Measurements from ENCODE around the gene FNDC3B.

Gene FNDC3B

GRCh38 chr3:172195407-172195754 lies 156.0 kb downstream of the FNDC3B start:
- DNase-seq = no peak

- no peak for DNase-seq
These were observed 158.0 kb downstream of the FNDC3B start for GRCh38 chr3:172197344-172197743.

- no peak for DNase-seq
These were observed 159.1 kb downstream of the FNDC3B start for GRCh38 chr3:172198428-172198827.

GRCh38 chr3:172199850-172200369 lies 160.5 kb downstream of the FNDC3B start:
- no peak for DNase-seq

- DNase-seq = no peak
These were observed 161.9 kb downstream of the FNDC3B start for GRCh38 chr3:172201136-172201869.

GRCh38 chr3:172201870-172202236 lies 162.5 kb downstream of the FNDC3B start:
- DNase-seq = no peak

GRCh38 chr3:172202797-172203196 lies 163.4 kb downstream of the FNDC3B start:
- DNase-seq = no peak

GRCh38 chr3:172203522-172204258 lies 164.3 kb downstream of the FNDC3B start:
- no peak for DNase-seq

- no peak for DNase-seq
These were observed 165.3 kb downstream of the FNDC3B start for GRCh38 chr3:172204716-172205115.

- no peak for DNase-seq
These were observed 169.4 kb downstream of the FNDC3B start for GRCh38 chr3:172208586-172209332.

- DNase-seq = no peak
These were observed 170.2 kb downstream of the FNDC3B start for GRCh38 chr3:172209333-172210321.

GRCh38 chr3:172210355-172210754 lies 171.0 kb downstream of the FNDC3B start:
- DNase-seq = no peak

- no peak for DNase-seq
These were observed 171.7 kb downstream of the FNDC3B start for GRCh38 chr3:172211123-172211522.

GRCh38 chr3:172213200-172213599 lies 173.8 kb downstream of the FNDC3B start:
- DNase-seq = no peak

GRCh38 chr3:172213904-172214303 lies 174.5 kb downstream of the FNDC3B start:
- no peak for DNase-seq

GRCh38 chr3:172216267-172216666 lies 176.9 kb downstream of the FNDC3B start:
- DNase-seq = no peak

- no peak for DNase-seq
These were observed 177.5 kb downstream of the FNDC3B start for GRCh38 chr3:172216911-172217310.

- no peak for DNase-seq
These were observed 178.5 kb downstream of the FNDC3B start for GRCh38 chr3:172217877-172218276.

GRCh38 chr3:172218350-172219323 lies 179.3 kb downstream of the FNDC3B start:
- no peak for DNase-seq

GRCh38 chr3:172219750-172220149 lies 180.4 kb downstream of the FNDC3B start:
- DNase-seq = no peak

- DNase-seq = no peak
These were observed 182.2 kb downstream of the FNDC3B start for GRCh38 chr3:172221547-172221946.

Measured in activated naive CD4-positive, alpha-beta T cell treated with Interleukin-2 at 50 U/mL for 16 hours (primary cell).